GM12878 (cell line): Measurements from ENCODE around the gene GAD2.

Experiments
- ATF3 ChIP-seq: IDR thresholded peaks from 2 replicates; pipeline ENCODE4 v1.6.1; 2011; ENCODE audit warnings: low read depth, mild to moderate bottlenecking, low read length, moderate library complexity, borderline replicate concordance; ENCODE audit errors: extremely low read depth
- KLF5 ChIP-seq: fragments of 450-650 bp; IDR thresholded peaks from 2 replicates; pipeline ENCODE4 v1.6.1; 2014; ENCODE audit warnings: mild to moderate bottlenecking; ENCODE audit not compliant: partially characterized antibody
- POLR2A ChIP-seq: IDR thresholded peaks from 2 replicates; pipeline ENCODE4 v1.6.1; 2011; ENCODE audit warnings: low read depth, mild to moderate bottlenecking, low read length
- RUNX3 ChIP-seq: IDR thresholded peaks from 2 replicates; pipeline ENCODE4 v1.6.1; 2012; ENCODE audit warnings: low read length, inconsistent platforms

GRCh38 chr10:26314265-26315013 is 97.9 kb downstream of the GAD2 start:
- TF ChIP-seq ATF3 = no peak
- TF ChIP-seq KLF5 = no peak
- no peak for TF ChIP-seq POLR2A
- no peak for TF ChIP-seq RUNX3
